SK-N-DZ (cell line): Measurements from ENCODE around the gene RIMBP2.
A peak's percentile ranks its signal among the peaks of the same experiment; 100 is the strongest.

Experiments
- DNase-seq: peaks from one replicate; pipeline ENCODE4 v3.0.0-alpha.2; 2015; ENCODE audit warnings: low spot score

Gene RIMBP2

DNA sequence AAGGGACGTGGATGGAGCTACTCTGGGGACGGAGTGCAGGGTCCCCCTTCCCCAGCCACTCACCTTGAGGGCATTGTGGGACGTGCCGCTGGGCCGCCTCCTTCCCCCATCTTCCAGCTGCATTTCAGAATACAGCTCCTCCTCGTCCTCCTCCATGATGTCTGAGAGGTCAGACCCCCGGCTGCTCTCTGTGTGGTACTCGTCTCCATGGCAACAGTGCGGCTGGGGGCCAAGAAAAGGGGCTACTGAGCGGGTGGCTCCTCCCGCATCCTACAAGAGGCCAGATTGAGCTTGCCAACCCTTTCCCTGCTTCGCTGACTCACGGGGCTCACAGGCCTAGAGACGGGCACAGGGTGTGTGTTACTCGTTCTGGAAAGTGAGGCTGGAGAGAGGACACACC is 288.0 kb downstream of the RIMBP2 start:
- DNase-seq = no peak

DNA sequence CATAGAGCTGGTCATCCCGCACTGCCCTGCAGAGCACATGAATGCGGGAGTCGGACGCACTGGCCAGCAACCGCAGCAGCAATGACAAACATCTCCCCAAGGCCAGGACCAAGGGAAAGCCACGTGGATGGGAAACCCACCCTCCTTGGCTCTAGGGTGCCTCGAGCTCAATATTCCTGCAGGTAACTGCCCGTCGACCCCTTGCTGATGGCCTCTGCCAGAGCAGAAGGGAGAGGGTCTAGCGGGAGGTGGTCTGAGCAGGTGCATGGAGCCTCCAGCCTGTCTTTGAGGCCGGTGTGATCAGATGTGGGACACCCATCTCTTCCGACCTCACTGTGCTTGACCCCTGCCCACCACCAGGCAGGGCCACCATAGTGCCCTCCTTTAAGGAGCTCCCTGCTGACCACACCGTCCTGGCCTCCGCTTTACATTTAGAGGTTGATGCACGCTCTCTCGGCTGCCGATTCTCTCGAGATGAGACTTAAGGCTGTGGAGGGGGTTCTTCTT is 288.7 kb downstream of the RIMBP2 start:
- no peak for DNase-seq

DNA sequence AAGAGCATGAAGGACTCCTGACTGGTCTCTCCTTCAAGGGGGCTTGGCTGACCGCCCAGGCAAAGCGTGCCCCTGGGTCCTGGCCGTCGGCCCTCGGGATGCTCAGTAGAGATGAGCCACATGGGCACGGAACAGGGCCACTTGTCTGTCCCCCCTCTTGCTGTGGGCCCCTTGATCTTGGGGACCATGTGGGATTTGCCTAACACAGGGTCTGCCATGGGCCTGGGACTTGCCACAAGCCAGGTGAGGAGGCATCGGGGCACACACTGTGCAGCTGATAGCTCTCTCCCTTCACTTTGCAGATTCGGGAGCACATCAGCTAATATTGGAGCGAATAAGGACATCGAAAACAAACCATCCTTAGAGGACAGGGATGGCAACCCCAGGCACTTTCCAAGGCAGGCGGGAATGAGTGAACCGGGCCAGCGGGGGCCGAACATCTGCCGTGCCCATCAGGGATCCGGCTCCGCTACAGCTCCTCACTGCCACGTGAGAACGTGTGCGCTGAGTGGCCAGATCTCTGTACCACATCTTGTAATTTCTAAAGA is 290.3 kb downstream of the RIMBP2 start:
- DNase-seq = no peak

DNA sequence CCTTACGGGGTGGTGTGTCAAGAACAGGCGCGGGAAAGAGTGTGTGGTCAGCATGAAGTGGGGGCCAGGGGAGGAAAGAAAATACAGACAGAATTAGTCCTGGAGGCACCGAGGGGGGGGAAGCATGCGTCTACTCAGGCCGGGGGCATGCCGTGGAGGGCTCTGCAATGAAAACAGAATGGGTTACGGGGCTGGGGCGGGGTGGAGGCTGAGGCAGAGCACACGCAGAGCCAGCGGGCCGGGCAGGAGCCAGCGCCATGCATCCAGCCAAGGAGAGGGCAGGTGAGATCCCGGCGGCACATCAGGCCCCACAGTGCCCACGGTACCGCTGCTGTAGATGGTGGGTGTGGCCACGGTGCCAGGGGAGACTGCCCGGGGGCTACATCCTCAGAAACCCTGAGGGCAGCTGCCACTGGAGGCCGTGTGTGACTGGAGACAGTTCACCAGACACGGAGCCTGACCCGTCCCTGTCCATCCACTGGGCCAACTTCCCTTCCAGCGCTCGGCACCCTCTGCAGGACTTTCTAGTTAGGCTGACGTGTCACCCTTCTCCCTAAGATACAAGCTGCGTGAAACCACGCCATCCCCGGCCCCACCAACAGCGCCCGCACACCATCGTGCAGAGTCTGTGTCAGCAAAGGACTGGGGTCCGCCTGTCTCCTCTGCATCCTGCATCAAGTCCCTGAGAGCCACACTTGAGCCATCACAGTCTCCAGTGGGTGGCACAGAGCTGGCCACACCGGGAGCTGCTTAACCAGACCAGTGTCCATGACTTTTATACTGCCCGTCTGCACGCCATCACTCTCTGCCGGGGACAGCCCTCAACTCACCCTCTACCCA is 291.0 kb downstream of the RIMBP2 start:
- no peak for DNase-seq

DNA sequence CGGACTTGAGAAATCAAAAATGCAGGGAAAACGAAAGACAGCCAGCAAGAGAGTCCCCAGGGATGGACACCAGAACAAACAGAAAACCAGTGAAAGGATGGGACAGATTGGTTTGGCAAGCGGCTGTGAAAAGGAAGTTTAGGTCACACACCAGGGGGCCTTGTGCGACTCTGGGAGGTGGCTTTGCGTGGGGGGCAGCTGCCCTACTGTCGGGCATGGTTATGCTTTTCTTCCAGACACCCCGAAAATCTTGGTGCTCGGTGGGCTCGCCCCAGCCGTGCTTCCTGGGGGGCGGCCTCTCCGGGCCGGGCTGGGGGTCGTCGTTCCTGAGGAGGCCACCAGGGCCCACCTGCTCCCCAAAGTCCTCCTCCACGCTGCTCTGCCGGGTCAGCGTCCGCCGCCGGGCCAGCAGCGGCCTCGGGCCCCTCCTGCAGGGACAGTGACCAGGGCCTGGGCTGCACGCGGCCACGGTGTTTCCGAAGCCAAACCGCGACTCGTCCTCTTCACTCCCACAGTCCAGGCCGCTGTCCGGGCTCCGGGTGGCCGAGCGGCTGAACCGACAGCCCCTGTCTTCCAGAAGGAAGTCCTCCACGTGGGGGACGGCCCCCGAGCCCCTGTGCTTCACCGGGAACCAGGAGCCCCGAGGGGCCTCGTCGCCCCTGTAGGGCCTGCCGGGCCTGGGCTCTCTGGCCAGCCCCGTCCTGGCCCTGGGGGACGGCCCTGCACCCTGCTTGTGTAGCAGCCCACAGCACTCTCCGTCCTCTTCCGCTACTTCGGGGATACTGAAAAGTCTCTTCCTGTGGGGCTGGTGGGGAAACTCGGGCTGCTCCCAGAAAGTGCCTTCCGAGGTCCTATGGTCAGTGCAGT is 291.9 kb downstream of the RIMBP2 start:
- no peak for DNase-seq

DNA sequence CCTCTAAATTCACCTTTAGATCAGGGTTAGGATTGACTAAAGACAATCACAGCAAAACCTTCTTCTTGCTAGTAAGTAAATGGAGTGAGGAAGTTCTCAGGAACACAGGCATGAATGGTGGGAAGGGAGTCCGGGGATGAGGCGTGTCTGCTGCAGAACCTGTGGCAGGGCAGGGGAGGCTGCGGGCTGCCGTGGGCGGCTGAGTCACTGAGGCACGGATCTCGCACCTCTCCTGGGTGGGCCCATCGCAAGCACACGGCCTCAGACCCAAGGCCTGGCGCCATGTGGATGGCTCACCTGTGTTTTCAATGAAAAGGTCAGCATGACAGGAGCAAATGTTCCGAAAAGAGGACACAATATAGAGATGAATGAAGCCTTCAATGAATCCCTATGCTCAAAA is 293.0 kb downstream of the RIMBP2 start:
- DNase-seq = no peak

DNA sequence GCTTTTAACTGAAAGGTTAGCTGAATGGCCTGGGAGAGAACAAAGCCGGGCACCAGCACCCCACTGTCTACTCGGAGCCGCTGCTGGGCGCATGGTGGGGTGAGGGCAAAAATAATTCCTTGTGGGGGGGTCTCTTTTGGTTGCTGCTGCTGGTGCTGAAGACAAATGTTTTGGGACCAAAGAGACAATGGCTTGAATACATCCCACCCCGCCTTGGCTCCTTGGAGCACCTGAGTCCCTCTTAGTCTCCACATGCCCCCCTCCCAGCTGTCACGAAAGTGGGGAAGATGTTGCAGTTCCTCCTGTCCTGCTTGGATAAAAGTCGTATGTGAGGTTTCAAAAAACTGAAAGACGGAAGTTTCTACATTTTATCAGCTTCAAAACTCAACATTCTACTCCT is 293.4 kb downstream of the RIMBP2 start:
- DNase-seq = no peak

DNA sequence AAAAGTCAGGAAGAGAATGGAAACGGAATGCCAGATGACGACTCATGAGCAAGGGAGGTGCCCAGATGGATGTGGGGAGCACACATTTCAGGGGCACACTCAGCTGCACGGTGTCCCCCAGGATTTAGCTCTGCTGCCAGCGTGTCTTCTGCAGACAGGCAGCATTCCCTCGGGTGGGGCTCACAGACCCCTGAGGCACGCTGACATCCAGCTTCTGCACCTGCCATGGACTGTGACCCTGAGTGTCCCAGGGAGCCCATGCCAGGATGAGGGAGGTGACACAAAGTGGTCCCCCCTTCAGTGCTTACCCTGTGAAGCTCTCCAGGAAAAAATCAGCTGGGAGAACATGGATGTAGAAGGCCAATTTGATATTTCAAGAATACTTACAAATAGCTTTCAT is 294.2 kb downstream of the RIMBP2 start:
- DNase-seq = no peak

DNA sequence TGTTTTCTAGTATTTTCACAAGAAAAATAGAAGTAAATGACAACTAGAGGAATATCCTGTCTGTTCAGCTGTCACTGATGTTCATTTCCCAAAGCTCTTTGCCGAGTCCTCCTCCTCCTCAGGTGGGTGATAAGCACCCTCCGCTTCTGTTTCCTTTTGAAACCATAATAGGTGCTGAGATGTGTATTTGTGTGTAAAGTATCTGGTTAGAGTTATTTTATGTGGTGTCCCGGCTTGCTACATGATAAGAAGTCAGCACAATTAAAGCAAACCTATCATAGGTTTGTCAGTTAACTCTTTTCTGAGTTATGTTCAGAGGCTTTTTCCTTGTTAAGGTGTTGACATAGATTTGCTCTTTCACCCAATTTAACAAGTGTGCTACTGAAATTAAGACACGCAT is 296.0 kb downstream of the RIMBP2 start:
- DNase-seq = no peak

DNA sequence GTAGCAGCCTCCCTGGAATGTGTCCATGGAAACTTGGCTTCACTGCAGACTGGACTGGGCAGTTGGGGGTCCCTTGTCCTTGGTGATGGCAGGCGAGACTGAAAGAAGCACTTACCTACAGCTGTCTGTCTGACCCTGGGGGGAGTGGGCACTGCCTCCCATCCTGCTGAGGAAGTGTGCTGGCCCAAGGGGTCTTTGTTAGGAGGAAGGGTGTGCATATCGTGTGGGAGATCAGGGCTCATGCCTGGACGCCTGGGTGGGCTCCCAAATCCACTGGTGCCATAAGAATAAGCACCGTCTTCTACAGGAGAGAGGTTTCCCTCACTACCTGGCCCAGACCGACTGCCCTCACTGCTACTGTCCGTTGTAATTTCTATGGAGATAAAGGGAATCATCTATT is 297.0 kb downstream of the RIMBP2 start:
- DNase-seq = no peak

DNA sequence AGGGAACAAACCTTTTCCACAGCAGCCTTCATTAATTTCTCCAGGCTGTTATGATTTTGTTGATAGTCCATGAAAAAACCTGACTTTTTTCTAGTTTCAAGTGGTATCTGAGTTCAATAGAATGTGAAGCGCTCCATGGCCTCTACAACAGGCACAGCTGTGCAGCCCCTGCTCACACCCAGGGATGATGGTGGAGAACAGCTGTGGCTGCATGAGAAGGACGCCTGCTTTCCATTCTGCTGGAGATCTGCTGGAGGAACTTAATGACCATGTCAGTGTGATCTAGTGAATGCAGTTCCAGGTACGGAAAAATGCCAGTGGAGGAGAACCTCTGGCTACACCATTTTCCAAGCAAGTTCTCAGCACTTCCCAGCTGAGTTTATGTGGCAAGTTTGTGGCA is 297.8 kb downstream of the RIMBP2 start:
- no peak for DNase-seq

DNA sequence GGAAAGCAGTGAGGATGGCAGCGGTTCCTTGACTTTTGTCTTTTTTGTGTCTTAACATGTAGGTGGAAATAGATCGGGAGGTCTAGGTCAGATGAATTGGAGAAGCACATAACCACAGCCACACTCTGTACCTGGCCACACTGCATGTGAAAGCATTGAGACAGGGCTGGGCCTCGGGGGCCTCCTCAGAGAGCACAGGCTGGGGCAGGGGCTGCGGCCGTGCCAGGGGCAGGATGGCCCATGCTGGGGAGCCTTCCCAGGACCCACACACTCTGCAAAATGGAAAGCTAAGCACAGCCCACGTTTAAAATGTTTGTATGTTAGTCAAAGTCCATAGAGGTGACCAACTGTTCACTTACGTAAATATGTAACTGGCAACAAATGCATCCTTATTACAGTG is 301.7 kb downstream of the RIMBP2 start:
- no peak for DNase-seq

DNA sequence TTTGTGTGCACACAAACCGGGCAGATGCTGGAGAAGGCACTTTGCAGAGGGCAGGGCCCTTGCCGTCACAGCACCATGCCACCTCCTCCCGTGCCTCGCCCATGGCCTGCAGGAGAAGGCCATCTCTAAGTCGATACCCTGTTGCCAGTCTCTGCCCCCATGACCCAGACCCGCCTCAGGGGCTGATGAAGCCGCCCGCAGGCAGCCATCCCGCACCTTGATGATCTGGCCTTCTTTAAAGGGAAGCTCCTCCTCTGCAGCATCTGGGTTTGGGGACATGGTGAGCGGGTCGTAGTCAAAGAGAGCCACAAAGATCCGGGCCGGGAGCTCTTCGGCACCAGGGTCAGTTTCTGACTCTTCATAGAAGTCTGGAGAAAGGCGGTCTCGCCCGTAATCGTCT is 302.2 kb downstream of the RIMBP2 start:
- DNase-seq = no peak

DNA sequence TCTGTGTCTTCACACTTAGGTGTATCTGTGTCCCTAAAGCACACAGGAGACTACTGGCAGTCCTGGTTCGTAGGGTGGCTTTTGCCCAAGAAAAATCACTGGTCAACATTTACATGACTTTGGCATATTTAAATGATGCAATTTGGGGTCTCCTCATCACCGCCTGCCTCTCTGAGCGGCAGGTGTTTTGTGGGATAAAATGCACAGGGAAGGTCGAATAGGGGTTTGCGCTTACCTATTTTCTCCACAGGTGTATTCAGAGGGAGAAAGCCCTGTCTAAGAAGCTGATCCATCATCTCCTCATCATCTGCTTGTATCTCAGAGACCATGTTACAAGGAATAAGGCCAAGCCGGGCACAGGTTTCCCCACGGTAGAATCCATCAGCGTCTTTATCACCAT is 303.7 kb downstream of the RIMBP2 start:
- no peak for DNase-seq

DNA sequence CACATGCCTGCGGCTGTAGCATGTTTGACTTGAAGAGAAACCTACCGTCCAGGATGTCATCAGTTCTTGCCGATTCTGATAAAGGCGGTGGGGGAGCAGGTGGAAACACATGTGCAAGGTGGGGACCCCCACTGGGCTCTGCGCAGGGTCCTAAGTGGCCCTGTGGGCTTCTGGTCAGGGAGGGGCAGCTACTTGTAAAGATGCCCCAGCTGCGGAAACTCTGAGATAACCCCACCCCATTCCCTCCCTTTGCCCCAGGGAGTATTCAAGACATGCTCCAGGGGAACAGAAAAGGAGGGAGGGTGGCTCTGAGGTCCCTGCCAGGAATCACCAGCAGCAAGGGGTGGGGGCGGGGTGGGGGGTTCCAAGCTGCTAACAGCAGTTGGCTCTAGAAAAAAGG is 310.8 kb downstream of the RIMBP2 start:
- DNase-seq = no peak

DNA sequence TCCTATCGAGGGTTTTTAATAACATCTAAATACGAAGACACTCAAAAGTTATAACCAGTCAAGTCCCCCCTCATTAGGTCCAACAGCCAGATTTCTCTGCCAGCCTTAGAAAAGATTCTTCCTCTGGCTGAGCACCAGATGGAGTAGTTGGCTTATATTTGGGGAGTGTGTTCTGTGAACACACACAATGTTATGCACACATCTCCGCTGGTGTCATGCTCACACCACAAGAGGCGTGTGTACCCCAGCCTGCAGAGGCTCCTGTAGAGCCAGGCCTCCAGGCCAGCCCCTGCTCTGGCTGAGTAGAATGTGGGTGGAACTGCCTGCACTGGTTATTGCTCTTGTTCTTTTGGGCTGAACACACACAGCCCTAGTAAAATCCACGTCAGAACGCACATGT is 314.4 kb downstream of the RIMBP2 start:
- no peak for DNase-seq

DNA sequence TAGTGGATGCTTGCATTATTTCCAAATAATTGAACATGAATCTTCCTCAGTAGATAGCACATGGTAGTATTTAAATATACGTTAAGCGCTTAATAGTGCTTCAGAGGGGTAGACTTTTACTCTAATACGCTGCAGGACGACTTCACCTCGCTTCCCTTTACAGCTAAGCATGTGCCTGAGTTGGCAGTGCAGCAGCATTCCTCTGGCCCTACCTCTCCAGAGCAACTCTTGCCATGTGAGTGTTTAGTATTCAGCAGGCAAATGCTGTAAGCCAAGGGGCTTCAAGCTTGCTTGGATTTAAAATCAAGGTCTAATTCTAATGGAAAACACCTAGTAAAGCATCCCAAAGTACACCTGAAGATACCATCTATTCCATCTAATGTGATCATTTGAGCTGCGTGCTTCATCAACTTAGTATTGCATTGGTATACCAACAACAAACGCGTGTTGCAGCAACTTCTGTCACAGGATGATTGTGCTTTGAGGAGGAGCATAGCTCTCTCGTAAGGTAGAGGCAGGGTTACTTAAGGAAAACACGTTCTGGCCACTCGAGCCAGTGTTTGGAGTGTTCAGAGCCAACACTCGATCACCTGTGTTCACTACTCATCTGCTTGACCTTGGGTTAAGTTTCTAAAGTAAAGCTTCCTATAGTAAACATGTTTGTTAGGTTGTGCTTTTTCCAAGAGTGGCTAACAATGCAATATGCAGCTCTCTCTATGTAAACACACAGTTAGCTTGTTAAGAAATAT is 317.8 kb downstream of the RIMBP2 start:
- no peak for DNase-seq

DNA sequence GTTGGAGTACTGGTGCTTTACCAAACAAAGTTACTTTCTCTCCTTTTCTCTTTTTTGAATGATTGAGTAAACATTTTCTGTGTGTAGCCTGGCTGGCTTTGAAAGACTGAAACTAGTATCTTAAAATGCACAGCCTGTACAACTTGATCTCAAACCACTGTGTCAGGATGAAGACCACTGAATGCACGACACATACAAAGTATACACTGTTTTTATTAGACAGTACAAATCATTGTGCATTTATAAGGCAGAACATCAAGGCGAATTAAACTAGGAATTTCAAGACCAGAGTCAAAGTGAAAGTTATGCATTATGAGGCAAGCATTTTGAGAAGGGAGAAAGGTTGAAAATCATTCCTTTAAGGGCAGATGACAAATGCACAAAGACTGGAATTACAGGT is 319.4 kb downstream of the RIMBP2 start:
- no peak for DNase-seq

DNA sequence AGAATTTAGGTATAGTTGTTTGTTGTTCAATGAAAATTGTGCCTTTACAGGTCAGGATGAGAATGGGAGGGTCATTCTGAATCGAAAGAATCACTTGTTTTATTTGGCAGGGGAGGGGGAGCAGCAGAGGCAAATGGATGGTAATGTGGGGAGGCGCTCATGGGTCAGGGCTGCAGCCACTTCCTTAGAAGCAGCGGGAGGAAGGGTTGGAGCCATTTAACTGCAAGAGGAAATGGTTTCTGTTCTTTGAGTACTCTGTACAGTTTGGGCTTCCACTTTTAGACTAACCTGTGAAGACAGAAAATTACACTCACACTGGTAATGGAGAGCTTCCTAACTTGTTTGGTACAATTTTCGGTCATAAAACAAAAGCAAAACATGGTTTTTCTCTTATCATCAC is 321.2 kb downstream of the RIMBP2 start:
- no peak for DNase-seq

DNA sequence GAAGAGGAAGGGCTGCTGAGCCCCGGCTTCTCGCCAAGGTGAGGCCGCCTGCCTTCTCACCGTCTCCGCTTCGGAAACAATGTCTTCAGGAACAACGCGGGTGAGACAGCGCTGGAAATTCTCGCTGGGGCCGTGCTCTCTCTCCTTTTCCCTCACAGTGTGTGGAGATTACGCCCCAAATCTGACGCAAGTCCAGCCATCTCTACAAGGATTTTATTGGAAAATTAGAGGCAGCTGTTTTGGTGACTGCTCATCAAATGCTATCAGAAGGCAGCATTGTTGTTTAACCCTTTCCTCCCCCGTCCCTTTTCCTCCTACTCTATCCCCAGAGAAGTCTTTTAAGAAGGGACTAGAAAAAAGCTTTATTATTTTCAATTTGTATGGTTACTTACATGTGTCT is 324.9 kb downstream of the RIMBP2 start:
- DNase-seq = peak; percentile 73

DNA sequence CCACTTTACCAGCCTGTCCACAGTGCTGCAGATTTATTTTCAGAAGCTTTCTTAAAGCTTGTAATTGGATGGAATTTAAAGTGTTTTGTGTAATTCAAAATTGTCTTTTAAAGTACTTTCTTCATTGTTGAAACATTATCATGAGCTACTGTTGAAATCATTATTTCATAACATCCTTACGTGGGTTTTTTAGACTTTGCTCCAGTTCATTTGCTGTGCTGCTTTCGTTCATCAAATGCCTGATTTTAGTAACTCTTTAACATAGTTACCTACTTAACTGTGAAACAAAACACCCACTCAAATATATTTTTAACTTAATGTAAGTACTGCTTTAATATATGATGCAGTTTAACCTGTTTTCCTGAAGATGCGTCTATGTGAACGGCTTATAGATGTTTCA is 330.9 kb downstream of the RIMBP2 start:
- DNase-seq = no peak

DNA sequence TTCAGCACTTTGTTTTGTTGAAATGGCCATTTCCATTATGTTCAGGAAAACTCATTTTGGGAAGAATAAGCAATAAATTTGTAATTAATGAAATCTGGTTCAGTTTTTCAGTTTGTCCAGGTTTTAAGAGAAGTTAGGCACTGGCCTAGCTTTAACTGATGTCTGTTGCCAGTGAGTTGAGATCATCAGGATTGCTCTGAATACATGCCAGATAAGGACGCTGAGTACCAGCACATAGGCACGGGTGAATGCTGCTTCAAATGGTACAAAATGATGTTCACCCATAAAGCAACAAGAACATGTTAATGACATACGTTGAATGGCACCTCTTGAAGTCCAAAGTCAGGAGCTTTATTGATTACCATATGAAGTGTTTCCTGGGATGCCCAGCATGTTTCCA is 331.9 kb downstream of the RIMBP2 start:
- DNase-seq = no peak
